Ascending aorta (tissue), 2 donors: ENCODE data around the gene MYH7B. TPM values are rescaled to one million over a fixed set of nuclear protein-coding genes. Genes with fewer than 3 reads are reported as not detected.

Source experiments
- DNase-seq, 2 donors: peaks; one replicate each; pipeline ENCODE4 v3.0.0-alpha.2; 2019; ENCODE audit warnings: low spot score in 2 of 2
- H3K27ac ChIP-seq, 2 donors: fragments of 200-600 bp; sonication (generic); one replicate each; pipeline ENCODE4 v1.5.1; 2016 to 2017; ENCODE audit warnings: mild to moderate bottlenecking in 1 of 2
- H3K27me3 ChIP-seq: fragments of 200-600 bp; sonication (generic); one replicate; pipeline ENCODE4 v1.5.1; 2017
- H3K36me3 ChIP-seq, 2 donors: fragments of 200-600 bp; sonication (generic); one replicate each; pipeline ENCODE4 v1.5.1; 2016
- H3K4me1 ChIP-seq, 2 donors: fragments of 200-600 bp; sonication (generic); one replicate each; pipeline ENCODE4 v1.5.1; 2016 to 2017; ENCODE audit warnings: mild to moderate bottlenecking in 1 of 2
- H3K4me3 ChIP-seq, 2 donors: fragments of 200-600 bp; sonication (generic); one replicate each; pipeline ENCODE4 v1.5.1; 2016 to 2017; ENCODE audit warnings: mild to moderate bottlenecking in 1 of 2
- H3K9me3 ChIP-seq, 2 donors: fragments of 200-600 bp; sonication (generic); one replicate each; pipeline ENCODE4 v1.5.1; 2016
- intact Hi-C: fragments of 100-400 bp; cut with DNase I; formaldehyde crosslinking; loops from one replicate; pipeline ENCODE4 v1.15.1; 2023
- total RNA-seq: library from RNA; depleted of rRNA; stranded (reverse); fragments of >200 nt; gene quantifications from one replicate; pipeline ENCODE4 v1.1.0, GENCODE V29; 2016
- TF ChIP-seq, protein P1 (sequence below), 3 experiments: fragments of 200-600 bp in 2 of 3; fragments of 450-650 bp in 1 of 3; sonication (generic) in 2 of 3; IDR thresholded peaks; one replicate each; pipeline ENCODE4 v1.5.1; 2016 to 2019; ENCODE audit warnings: antibody characterized with exemption in 3 of 3, mild to moderate bottlenecking in 1 of 3, moderate library complexity in 1 of 3

MYH7B gene
- total RNA-seq, 1 donor from 2014 or later: 4.7 TPM

DNA sequence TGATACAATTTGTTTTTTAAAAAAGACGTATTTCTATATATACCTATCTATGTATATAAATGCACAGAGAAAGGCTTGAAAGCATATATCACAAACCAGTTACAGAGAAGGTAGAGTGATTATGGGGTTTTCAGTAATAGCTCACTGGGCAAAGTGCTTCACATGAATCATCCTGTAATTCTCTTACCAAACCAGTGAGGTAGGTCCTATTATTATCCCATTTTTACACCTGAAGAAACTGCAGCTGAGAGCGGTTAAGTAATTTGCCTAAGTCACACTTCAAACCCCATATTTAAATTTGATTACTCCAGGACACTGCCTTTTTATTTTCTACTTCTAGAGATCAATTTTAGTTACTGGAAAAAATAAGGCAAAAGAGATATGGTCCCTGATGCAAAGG is 4.4 kb upstream of the MYH7B start:
- Histone ChIP-seq H3K4me3 (no peak overlapping the region), H3K4me1 (peaks cover 4 to 5% of the 10 kb centered on the region in 2 donors), H3K36me3 (peaks cover 0 to 4% of the 10 kb centered on the region in 2 donors), H3K27me3 (no peaks in the 10 kb centered on the region), H3K9me3 (no peaks in the 10 kb centered on the region), H3K27ac (no peak overlapping the region)
- no peak for DNase-seq
- intact Hi-C loops: no loop called here
- TF ChIP-seq, protein P1, sequence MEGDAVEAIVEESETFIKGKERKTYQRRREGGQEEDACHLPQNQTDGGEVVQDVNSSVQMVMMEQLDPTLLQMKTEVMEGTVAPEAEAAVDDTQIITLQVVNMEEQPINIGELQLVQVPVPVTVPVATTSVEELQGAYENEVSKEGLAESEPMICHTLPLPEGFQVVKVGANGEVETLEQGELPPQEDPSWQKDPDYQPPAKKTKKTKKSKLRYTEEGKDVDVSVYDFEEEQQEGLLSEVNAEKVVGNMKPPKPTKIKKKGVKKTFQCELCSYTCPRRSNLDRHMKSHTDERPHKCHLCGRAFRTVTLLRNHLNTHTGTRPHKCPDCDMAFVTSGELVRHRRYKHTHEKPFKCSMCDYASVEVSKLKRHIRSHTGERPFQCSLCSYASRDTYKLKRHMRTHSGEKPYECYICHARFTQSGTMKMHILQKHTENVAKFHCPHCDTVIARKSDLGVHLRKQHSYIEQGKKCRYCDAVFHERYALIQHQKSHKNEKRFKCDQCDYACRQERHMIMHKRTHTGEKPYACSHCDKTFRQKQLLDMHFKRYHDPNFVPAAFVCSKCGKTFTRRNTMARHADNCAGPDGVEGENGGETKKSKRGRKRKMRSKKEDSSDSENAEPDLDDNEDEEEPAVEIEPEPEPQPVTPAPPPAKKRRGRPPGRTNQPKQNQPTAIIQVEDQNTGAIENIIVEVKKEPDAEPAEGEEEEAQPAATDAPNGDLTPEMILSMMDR (IDR thresholded peaks at IDR 0.05): no peak

- Histone ChIP-seq H3K4me1 (peaks cover 4 to 5% of the 10 kb centered on the region in 2 donors), H3K36me3 (peaks cover 0 to 4% of the 10 kb centered on the region in 2 donors), H3K27me3 (no peaks in the 10 kb centered on the region), H3K4me3 (no peak overlapping the region), H3K9me3 (no peaks in the 10 kb centered on the region), H3K27ac (no peak overlapping the region)
- no peak for DNase-seq
- TF ChIP-seq, protein P1 (IDR thresholded peaks at IDR 0.05): no peak
- intact Hi-C loops: no loop called here
Measured at GRCh38 chr20:34951652-34952051, 4.0 kb upstream of the MYH7B start.

DNA sequence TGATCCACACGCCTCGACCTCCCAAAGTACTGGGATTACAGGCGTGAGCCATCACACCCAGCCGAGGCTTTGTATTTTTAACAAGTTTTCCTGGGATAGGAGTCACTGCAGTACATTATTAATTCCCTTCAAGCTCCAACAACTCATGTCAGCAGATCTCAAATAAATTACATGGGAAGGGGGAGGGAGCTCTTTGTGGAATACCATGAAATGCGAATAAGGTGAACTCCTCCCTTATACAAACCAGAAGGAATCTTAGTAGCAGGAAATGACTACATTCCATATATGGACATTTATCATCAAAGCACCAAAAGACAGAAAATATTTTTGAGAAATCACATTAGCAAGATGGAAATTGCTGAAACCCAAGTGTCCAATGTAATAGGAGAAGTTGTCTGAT is 3.0 kb upstream of the MYH7B start:
- Histone ChIP-seq H3K4me3 (no peak overlapping the region), H3K36me3 (peaks cover 0 to 4% of the 10 kb centered on the region in 2 donors), H3K9me3 (no peaks in the 10 kb centered on the region), H3K27me3 (no peaks in the 10 kb centered on the region), H3K27ac (no peak overlapping the region), H3K4me1 (peaks cover 4 to 5% of the 10 kb centered on the region in 2 donors)
- intact Hi-C loops: no loop called here
- TF ChIP-seq, protein P1 (IDR thresholded peaks at IDR 0.05): no peak
- no peak for DNase-seq

DNA sequence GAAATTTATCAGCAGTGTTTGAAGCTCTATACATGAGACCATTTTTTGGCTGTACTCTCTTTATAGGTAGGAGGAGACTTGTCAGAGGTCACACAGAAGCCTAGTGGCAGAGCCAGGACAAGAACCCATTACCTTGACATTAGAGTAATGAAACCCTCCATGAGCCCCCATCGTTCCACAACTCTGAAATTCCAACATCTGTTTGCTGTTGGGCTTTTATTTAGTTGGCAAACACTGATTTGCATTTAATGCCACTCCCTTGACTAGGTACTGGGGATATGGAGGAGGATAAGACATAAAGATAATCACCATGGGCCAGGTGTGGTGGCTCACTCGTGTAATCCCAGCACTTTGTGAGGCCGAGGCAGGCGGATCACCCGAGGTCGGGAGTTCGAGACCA is 1.7 kb upstream of the MYH7B start:
- Histone ChIP-seq H3K4me1 (peaks cover 4 to 5% of the 10 kb centered on the region in 2 donors), H3K36me3 (peaks cover 0 to 4% of the 10 kb centered on the region in 2 donors), H3K9me3 (no peaks in the 10 kb centered on the region), H3K27me3 (no peaks in the 10 kb centered on the region), H3K4me3 (no peak overlapping the region), H3K27ac (no peak overlapping the region)
- DNase-seq: no peak
- TF ChIP-seq, protein P1 (IDR thresholded peaks at IDR 0.05): no peak
- intact Hi-C loops: loop anchor here (2.0 kb wide), 2 partner anchors 31 to 139 kb away; partner anchors contain the start of gene TRPC4AP

DNA sequence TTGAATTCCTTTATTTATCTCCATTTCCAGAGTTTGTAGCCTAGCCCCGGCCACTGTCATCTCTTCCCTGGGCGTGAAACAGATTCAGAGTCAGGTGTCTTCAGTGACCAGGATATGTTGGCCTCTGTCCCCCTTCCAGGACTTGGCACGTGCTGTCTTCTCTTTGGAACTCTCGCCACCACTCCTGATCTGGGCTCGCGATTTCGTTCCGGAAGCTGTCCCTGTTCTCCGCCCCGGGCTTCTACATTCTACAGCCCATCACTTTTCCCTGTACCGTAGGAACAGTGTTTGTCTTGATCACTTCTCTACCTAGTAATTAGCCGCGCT is 801 bp upstream of the MYH7B start:
- TF ChIP-seq, protein P1 (IDR thresholded peaks at IDR 0.05): no peak
- peaks cover 0 to 4% of the 10 kb centered on the region in 2 donors for H3K36me3 ChIP-seq
- no peaks in the 10 kb centered on the region for H3K9me3 ChIP-seq
- peak overlapping the region; percentile 89 to 91 for H3K27ac ChIP-seq
- H3K27me3 ChIP-seq: no peaks in the 10 kb centered on the region
- intact Hi-C loops: loop anchor here (1.0 to 5.0 kb wide), 4 partner anchors 32 to 138 kb away; partner anchors contain the start of genes NCOA6 and TRPC4AP
- peak overlapping the region; percentile 60 to 74 for H3K4me3 ChIP-seq
- H3K4me1 ChIP-seq: peaks cover 4 to 5% of the 10 kb centered on the region in 2 donors
- DNase-seq: no peak

DNA sequence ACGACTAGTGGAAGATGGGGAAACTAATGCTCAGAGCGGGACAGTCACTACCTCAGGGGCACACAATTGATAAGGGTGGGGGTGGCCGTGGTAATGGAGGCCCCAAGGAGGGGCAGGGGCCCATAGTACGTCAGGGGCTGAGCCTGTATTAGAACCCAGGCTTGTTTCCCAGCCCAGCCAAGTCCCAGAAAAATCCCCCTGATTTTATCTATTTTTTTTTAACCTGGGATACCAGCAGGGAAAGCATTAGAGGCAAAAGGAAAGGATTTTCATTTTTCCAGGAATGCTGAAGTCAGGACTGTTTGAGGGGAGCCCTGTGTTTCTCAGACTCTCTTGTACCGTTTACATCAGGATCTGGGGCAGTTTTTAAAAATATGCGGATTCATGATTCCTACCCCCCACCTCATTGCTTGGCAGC is 382 bp downstream of the MYH7B start:
- Histone ChIP-seq H3K36me3 (no peaks in the 10 kb centered on the region), H3K27ac (peak overlapping the region; percentile 89 to 91), H3K9me3 (no peaks in the 10 kb centered on the region), H3K4me1 (peaks cover 4 to 5% of the 10 kb centered on the region in 2 donors), H3K4me3 (peak overlapping the region; percentile 60 to 74), H3K27me3 (no peaks in the 10 kb centered on the region)
- intact Hi-C loops: loop anchor here (5.0 kb wide), 1 partner anchor 129 kb away; the partner anchor contains the start of gene NCOA6
- TF ChIP-seq, protein P1 (IDR thresholded peaks at IDR 0.05): peak in 1 of 3 experiments; percentile 21
- DNase-seq: no peak
